Measurements from ENCODE around the gene SCFD2.
"Not testable (repeated sequence)": the region's sequence is repeated elsewhere in the genome, so short reads cannot be mapped to it uniquely, and the experiment has no call there.

The SCFD2 gene

GRCh38 chr4:52841682-52842456 is 524.0 kb downstream of the SCFD2 start:
- DNase-seq: no peak

DNA sequence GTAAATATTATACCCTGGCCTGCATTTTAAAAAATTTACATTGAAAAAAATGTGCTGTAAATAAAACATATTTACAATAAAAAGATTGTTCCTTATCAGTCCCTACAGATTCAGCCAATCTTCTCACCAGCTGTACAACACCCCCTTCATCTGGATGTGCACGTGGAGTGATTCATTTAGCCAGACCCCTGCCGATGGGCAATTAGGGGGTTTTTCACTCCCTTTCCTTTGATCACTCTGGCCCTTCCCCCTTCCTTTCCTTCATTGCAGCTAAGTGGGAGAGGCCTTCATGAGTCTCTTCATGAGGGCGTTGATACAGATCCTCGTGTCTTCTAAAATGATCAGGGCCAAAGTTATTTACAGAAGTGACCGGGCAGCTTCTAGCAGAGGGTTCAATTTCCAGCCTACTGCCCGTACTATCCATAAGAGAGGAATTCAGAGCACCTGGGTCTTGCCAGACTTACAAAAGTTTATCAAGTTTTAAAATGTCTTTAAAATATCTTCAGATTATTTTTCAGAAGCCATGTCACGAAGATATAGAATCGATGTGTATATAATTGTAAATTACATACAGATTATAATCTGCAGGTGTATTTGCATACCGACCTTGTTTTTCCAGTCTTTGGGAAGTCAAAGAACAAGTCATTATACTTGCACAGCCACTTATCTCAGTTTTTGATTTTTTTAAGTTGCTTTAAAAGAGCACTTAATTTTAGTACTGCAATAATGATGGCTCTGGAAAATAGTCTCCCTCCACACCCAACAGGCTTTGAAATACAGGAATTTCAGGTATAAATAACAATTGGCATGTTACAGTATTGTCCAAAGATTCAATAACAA is 525.1 kb downstream of the SCFD2 start:
- DNase-seq: no peak

DNA sequence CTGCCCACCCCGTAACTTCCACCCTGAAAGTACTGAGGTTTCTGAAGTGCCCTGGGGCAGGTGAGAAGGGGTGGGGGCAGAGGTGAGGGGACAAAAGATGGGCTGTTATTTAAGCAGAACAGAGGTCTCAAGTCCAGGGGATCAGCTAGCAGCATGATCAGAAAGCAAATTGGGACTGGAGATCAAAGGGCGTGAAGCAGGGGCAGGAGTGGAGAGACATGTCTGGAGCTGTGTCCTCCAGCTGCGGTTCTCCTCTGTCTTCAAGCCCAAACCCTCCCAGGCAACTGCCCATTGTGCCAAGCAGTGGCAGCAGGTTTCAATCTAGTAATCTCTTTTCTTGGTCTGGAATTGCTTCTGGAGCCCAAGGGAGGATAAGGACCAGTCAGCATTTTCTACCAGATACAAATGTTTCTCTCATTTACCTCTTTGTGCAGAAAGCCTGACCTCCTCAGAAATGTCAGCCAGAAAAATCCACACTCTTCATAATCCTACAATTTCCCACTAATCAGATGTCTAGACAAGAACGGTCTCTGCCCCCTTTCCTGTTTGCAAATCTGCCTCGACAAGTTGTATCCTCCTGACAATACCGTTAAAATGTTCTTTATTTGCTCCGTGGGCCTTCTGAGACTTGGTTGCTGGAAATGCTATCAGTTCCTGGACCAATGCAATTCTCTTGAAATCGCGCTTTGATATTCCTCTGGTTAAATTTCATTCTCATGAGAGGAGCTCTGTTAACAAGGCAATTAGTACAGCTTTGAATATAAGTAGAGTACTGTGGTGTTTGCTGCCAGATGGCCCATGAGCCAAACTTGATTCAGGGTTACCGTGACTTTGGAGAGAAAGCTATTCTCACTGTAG is 526.9 kb downstream of the SCFD2 start:
- no peak for DNase-seq

- no peak for DNase-seq
Observed at GRCh38 chr4:52837716-52838558, 527.9 kb downstream of the SCFD2 start.

DNA sequence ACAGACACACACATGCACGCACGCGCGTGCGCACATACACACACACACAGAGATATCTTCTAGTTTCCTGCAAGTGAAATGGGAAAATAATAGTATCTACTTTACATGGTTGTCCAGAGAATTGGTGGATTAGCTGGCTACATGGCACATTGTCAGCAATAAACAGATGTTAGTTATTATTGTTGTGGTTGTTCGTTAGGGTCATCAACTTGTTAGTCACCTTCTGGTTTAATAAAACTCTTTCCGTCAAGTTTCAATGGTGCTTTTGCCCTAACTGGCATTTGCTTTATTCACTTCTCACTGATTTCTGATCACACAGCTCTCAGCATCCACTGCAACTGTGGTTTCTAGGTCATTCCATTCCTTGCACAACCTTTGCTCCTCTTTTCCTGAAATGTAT is 529.2 kb downstream of the SCFD2 start:
- DNase-seq: no peak

- DNase-seq: no peak
Observed at GRCh38 chr4:52836120-52836519, 529.7 kb downstream of the SCFD2 start.

DNA sequence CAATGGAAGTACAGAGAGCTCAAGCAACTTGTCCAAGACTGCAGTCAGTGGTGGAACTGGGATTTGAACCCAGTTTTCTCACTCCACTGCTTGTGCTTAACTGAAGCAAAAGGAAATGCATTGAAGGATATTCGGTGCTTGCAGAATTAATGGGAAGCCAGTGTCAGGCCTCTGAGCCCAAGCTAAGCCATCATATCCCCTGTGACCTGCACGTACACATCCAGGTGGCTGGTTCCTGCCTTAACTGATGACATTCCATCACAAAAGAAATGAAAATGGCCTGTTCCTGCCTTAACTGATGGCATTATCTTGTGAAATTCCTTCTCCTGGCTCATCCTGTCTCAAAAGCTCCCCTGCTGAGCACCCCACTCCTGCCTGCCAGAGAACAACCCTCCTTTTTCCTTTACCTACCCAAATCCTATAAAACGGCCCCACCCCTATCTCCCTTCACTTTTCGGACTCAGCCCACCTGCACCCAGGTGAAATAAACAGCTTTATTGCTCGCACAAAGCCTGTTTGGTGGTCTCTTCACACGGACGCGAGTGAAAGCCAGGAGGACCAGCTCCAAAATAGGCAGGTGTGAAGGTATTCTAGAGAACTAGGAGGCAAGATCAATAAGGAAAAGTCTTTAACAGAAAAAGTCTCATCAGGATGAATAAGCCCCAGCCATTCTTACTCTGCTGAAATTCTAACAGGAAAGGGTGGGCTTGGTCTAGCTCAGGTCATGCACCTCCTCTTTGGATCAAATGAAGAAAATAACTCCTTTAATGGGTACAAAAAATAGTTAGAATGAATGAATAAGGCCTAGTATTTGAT is 531.0 kb downstream of the SCFD2 start:
- DNase-seq: not testable (repeated sequence)

GRCh38 chr4:52833941-52834525 is 531.8 kb downstream of the SCFD2 start:
- no peak for DNase-seq

DNA sequence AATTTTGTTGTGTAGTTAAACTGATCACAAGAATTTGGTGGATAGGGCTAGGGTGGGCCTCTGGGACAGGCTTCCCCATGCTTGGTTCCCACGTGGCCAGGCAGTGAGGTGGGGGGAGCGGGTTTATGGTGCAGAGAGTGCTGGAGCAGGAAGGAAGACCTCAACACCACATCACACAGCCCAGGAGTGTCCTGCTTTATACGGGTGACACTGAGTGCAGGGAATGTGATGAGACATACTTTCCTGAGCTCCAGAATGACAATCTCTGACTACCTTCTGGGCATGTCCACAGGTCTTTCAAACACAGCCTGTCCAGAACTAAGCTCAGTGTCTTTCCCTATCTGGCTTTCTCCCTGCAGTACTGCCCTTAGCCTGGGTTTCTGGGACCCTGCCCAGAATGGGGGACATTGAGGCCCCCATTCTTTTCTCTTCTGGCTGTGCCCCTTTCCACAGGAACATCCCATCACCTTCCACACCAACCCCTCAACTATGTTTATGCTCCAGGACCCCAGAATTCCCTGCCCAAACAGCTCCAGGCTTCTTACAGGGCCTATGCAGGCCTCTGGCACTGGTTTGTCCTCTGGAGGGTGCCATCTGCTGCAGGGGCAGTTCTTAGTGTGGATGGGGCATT is 540.3 kb downstream of the SCFD2 start:
- no peak for DNase-seq

DNA sequence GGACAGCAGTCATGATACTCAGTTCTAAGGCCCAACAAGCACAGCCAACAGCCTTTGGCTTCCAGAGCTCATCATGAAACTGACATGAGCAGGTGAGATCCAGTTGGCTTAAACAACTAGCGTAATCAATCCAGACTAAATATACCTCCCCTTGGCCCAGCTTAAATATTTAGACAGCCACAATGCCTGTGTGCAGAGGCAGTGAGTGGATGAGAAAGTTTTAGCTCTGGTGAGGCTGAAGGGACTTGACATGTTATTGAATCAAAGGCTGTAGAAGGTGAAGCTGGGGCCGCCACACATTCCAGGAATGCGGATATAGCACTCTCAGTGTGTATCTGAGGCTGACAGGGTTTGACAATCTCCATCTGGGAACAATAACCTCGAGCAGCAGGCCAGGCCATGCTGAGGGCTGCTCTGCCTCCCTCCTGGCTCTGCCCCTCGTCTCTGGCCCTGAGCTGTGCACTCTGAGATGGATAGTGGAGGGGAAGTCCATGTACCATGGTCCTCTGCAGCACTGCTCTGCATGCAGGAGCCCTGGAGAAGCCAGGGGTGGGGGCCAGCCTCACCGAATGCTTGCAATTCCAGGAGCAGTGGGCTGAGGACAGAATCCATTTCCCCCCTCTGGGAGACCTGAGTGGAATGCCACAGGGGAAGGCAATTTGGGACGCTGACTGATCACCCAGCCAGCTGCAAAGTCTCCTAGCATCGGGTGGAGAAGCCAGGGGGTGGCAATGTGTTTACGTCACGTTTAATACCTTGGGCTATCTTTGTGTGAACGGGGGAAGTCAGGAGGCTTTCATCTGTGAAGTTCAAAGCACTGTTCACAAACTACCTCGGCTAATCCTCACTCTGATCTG is 541.0 kb downstream of the SCFD2 start:
- no peak for DNase-seq

GRCh38 chr4:52824270-52824602 is 541.6 kb downstream of the SCFD2 start:
- no peak for DNase-seq

- no peak for DNase-seq
Observed at GRCh38 chr4:52823702-52824092, 542.2 kb downstream of the SCFD2 start.

All from activated CD8-positive, alpha-beta memory T cell treated with anti-CD3 and anti-CD28 coated beads for 24 hours (primary cell).